ENCODE measurements around the gene TEN1.

GRCh38 chr17:76024353-76024752 lies 45.3 kb downstream of the TEN1 start:
- TF ChIP-seq CTCF (IDR thresholded peaks at IDR 0.05) (no peak), EZH2 (IDR thresholded peaks at IDR 0.05; ENCODE audit: borderline replicate concordance, insufficient read depth, low read depth, low read length, poor library complexity, severe bottlenecking) (no peak)
